HEK293T (cell line): ENCODE data around the gene FAM156B.
"Not testable (repeated sequence)": the region's sequence is repeated elsewhere in the genome, so short reads cannot be mapped to it uniquely, and the experiment has no call there.

Experiments
- ARNT ChIP-seq: fragments of 450-650 bp; IDR thresholded peaks from 2 replicates; pipeline ENCODE4 v1.6.1; 2017; ENCODE audit warnings: mild to moderate bottlenecking
- ELF4 ChIP-seq: fragments of 450-650 bp; IDR thresholded peaks from 2 replicates; pipeline ENCODE4 v1.6.1; 2017; ENCODE audit warnings: antibody characterized with exemption
- HDGF ChIP-seq: fragments of 450-650 bp; IDR thresholded peaks from 2 replicates; pipeline ENCODE4 v1.6.1; 2017; ENCODE audit warnings: antibody characterized with exemption, borderline replicate concordance
- SP1 ChIP-seq: fragments of 450-650 bp; IDR thresholded peaks from 2 replicates; pipeline ENCODE4 v1.6.1; 2017

DNA sequence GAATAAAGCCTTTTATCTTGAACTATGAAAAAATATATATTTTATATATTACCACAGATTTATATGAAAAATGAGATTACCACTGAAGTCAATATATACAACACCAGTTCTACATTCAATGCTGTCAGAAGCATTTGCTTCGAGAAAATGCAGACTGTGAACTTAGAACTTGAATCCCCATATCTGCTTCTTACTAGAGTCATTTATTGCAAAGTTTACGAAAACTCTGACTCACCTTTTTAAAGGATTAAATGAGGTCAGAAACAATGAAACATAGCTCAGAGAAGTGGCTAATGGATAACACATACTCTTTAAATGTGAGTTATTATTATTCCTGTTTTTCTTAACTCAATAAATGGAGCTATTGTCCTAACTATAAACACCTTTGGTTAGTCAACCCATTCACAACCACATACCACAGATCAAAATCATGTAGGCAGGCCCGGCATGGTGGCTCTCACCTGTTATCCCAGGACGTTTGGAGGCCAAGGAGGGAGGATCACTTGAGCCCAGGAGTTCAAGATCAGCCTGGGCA, 40.1 kb upstream of the FAM156B start:
- not testable (repeated sequence) for TF ChIP-seq SP1, HDGF, ARNT, ELF4
